ENCODE measurements around the gene JARID2. TPM values are rescaled to one million over a fixed set of nuclear protein-coding genes. Genes with fewer than 3 reads are reported as not detected.

The JARID2 gene
- total and polyA plus RNA-seq, 2 of the 13 experiments (the other 11 are each of a cell fraction or from before 2014, with no cell fraction given): 7.5 to 10.3 TPM

DNA sequence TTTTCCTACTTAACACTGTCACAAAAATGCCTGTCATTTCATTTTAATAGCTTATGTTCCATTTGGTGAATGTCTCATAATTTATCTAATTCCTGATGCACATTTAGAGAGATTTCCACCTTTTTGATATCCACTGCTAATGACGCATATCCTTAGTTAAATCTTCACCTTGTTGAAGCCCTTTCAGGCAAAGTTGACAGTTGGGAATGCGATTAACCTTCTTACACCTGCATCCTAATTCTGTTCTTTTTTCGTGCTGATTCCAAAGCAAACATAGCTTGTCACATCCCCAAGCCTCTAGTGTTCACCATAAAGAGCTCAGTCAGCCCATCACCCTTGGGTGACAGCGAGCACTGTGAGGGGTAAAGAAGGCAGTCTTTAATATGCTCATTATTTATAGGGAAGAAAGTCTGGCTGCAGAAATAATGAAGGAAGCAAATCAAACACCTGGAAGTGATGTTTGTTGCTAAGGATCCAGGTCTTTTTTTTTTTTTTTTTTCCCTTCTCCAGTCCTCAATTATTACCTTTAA lies 211.3 kb downstream of the JARID2 start:
- H3K27ac ChIP-seq (ENCODE audit: extremely low read length, insufficient read depth, low read length): no peak overlapping the region
- no peak for ATAC-seq
- ChIA-PET CTCF (ENCODE audit: low intra/inter-chr PET ratio, low total read pairs) (no interaction called here), POLR2A (no interaction called here)
- H3K4me1 ChIP-seq (ENCODE audit: insufficient read depth, low read length): no peaks in the 10 kb centered on the region
- no peaks in the 10 kb centered on the region for H3K9me3 ChIP-seq (ENCODE audit: low read length)
- H3K79me2 ChIP-seq (ENCODE audit: insufficient read depth, low read length): no peaks in the 10 kb centered on the region
- H3K4me3 ChIP-seq (replicated peaks in 1 of 3; ENCODE audit: insufficient read depth in 1 of 3, low read depth in 2 of 3, low read length in 3 of 3): no peak overlapping the region
- TF ChIP-seq, protein P1, sequence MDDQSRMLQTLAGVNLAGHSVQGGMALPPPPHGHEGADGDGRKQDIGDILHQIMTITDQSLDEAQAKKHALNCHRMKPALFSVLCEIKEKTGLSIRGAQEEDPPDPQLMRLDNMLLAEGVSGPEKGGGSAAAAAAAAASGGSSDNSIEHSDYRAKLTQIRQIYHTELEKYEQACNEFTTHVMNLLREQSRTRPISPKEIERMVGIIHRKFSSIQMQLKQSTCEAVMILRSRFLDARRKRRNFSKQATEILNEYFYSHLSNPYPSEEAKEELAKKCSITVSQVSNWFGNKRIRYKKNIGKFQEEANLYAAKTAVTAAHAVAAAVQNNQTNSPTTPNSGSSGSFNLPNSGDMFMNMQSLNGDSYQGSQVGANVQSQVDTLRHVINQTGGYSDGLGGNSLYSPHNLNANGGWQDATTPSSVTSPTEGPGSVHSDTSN (CRISPR knock-in tag; IDR thresholded peaks at IDR 0.05; ENCODE audit: borderline replicate concordance): no peak
- TF ChIP-seq WIZ (CRISPR knock-in tag; IDR thresholded peaks at IDR 0.05) (no peak), ARNTL (CRISPR knock-in tag; IDR thresholded peaks at IDR 0.05) (no peak), POLR2AphosphoS2 (IDR thresholded peaks at IDR 0.05; ENCODE audit: low read depth, low read length) (no peak), NR2F2 (IDR thresholded peaks at IDR 0.05; ENCODE audit: borderline replicate concordance, low read depth) (no peak), ZBTB7A (CRISPR knock-in tag; IDR thresholded peaks at IDR 0.05) (no peak), SMARCE1 (IDR thresholded peaks at IDR 0.05; ENCODE audit: borderline replicate concordance) (no peak), MIER3 (CRISPR knock-in tag; IDR thresholded peaks at IDR 0.05; ENCODE audit: borderline replicate concordance) (no peak), TMF1 (CRISPR knock-in tag; IDR thresholded peaks at IDR 0.05; ENCODE audit: low read depth) (no peak), MIER2 (CRISPR knock-in tag; IDR thresholded peaks at IDR 0.05) (no peak), NKX3-1 (CRISPR knock-in tag; IDR thresholded peaks at IDR 0.05) (no peak), ZSCAN25 (CRISPR knock-in tag; IDR thresholded peaks at IDR 0.05) (no peak), ZNF768 (CRISPR knock-in tag; IDR thresholded peaks at IDR 0.05) (no peak)
- TF ChIP-seq, protein P2, sequence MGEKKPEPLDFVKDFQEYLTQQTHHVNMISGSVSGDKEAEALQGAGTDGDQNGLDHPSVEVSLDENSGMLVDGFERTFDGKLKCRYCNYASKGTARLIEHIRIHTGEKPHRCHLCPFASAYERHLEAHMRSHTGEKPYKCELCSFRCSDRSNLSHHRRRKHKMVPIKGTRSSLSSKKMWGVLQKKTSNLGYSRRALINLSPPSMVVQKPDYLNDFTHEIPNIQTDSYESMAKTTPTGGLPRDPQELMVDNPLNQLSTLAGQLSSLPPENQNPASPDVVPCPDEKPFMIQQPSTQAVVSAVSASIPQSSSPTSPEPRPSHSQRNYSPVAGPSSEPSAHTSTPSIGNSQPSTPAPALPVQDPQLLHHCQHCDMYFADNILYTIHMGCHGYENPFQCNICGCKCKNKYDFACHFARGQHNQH (CRISPR knock-in tag; IDR thresholded peaks at IDR 0.05): no peak
- TF ChIP-seq, protein P3, sequence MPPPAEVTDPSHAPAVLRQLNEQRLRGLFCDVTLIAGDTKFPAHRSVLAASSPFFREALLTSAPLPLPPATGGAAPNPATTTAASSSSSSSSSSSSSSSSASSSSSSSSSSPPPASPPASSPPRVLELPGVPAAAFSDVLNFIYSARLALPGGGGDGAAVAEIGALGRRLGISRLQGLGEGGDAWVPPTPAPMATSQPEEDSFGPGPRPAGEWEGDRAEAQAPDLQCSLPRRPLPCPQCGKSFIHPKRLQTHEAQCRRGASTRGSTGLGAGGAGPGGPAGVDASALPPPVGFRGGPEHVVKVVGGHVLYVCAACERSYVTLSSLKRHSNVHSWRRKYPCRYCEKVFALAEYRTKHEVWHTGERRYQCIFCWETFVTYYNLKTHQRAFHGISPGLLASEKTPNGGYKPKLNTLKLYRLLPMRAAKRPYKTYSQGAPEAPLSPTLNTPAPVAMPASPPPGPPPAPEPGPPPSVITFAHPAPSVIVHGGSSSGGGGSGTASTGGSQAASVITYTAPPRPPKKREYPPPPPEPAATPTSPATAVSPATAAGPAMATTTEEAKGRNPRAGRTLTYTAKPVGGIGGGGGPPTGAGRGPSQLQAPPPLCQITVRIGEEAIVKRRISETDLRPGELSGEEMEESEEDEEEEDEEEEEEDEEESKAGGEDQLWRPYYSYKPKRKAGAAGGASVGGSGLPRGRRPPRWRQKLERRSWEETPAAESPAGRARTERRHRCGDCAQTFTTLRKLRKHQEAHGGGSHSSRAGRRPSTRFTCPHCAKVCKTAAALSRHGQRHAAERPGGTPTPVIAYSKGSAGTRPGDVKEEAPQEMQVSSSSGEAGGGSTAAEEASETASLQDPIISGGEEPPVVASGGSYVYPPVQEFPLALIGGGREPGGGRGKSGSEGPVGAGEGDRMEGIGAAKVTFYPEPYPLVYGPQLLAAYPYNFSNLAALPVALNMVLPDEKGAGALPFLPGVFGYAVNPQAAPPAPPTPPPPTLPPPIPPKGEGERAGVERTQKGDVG (CRISPR knock-in tag; IDR thresholded peaks at IDR 0.05; ENCODE audit: borderline replicate concordance): no peak
- no TSS peak for BruUV-seq (replicated peaks)
- H4K20me1 ChIP-seq (ENCODE audit: insufficient read depth, low read length): no peaks in the 10 kb centered on the region
- WGBS (ENCODE audit: low lambda C conversion rate): 94% methylated on average over 4 of the region's 4 CpGs
- no peak for FAIRE-seq
- DNase-seq (ENCODE audit: low spot score): no peak
- H2AFZ ChIP-seq (ENCODE audit: low read length): no peak overlapping the region
- no peak overlapping the region for H3K4me2 ChIP-seq (ENCODE audit: low read depth, low read length)
- intact Hi-C loops (cut with micrococcal nuclease; ENCODE audit: unreplicated experiment): no loop called here
- H3K36me3 ChIP-seq (replicated peaks in 1 of 2; ENCODE audit: control insufficient read depth in 1 of 2, insufficient read depth in 2 of 2, low read length in 2 of 2): peaks cover 6 to 15% of the 10 kb centered on the region in 2 experiments; a peak in 4 of 5 replicates
- in situ Hi-C loops (cut with HindIII; ENCODE audit: extremely low pct_ligation_motif_present, low pct_unique_long_range_greater_than_20kb): no loop called here
- H3K9ac ChIP-seq (ENCODE audit: insufficient read depth, low read depth, low read length): no peak overlapping the region
- no peaks in the 10 kb centered on the region for H3K27me3 ChIP-seq (ENCODE audit: control insufficient read depth in 1 of 2, insufficient read depth in 2 of 2, low read length in 2 of 2)

Data from HepG2 (cell line).